Adrenal gland (tissue), 5 donors: ENCODE measurements around the gene OLFM4.

Source experiments
- CTCF ChIP-seq, 6 experiments: fragments of 450-650 bp in 4 of 6; fragments of 200-600 bp in 2 of 6; sonication (generic) in 1 of 6; IDR thresholded peaks; 1 replicate in 5 of 6; 2 replicates in 1 of 6; pipeline versions ENCODE4 v1.5.1 to v1.8.0; 2016 to 2021; ENCODE audit warnings: antibody characterized with exemption in 6 of 6, mild to moderate bottlenecking in 2 of 6, moderate library complexity in 1 of 6
- POLR2A ChIP-seq, 2 donors: fragments of 450-650 bp; IDR thresholded peaks; one replicate each; pipeline ENCODE4 v1.6.1; 2017; ENCODE audit warnings: antibody characterized with exemption in 2 of 2, mild to moderate bottlenecking in 2 of 2, moderate library complexity in 1 of 2
- donor health status: DM: no; HTN: no; CAD: no.

GRCh38 chr13:53079691-53080090, 51.1 kb downstream of the OLFM4 start:
- no peak for TF ChIP-seq CTCF (IDR thresholded peaks at IDR 0.05)
- no peak for TF ChIP-seq POLR2A (IDR thresholded peaks at IDR 0.05)
